ENCODE data around the gene OR6K3.

DNA sequence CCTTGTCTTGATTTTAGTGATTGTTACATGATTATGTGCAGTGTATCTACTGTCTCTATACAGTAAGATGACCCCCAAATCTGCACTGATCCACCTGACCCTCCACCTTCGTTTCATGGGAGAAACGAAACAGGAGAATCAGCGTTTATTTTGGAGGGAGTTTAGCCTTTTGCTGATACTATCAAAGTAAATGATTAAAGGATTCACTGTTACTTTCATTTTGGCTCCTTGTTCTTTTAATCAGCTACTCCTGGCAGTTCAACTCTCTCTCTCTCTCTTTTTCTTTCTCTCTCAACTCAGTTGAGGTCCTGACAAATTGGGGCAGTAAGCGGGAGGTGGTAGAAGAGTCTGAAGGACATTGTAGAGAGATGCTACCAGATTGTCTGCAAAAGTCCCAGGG, 9.9 kb upstream of the OR6K3 start:
- TF ChIP-seq, protein P1, sequence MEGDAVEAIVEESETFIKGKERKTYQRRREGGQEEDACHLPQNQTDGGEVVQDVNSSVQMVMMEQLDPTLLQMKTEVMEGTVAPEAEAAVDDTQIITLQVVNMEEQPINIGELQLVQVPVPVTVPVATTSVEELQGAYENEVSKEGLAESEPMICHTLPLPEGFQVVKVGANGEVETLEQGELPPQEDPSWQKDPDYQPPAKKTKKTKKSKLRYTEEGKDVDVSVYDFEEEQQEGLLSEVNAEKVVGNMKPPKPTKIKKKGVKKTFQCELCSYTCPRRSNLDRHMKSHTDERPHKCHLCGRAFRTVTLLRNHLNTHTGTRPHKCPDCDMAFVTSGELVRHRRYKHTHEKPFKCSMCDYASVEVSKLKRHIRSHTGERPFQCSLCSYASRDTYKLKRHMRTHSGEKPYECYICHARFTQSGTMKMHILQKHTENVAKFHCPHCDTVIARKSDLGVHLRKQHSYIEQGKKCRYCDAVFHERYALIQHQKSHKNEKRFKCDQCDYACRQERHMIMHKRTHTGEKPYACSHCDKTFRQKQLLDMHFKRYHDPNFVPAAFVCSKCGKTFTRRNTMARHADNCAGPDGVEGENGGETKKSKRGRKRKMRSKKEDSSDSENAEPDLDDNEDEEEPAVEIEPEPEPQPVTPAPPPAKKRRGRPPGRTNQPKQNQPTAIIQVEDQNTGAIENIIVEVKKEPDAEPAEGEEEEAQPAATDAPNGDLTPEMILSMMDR (IDR thresholded peaks at IDR 0.05), result no peak
- no peak for TF ChIP-seq POLR2A (IDR thresholded peaks at IDR 0.05)
